HL-60 (cell line): ENCODE measurements around the gene MRPL39.

ENCODE experiments used
- DNase-seq, 2 experiments: peaks; one replicate each; pipeline ENCODE4 v3.0.0-alpha.2; 2010 to 2020; ENCODE audit warnings: low read depth in 1 of 2, low spot score in 1 of 2
- H3K27ac ChIP-seq: fragments of 250-450 bp; sonication (Bioruptor Pico); replicated peaks from 2 replicates; pipeline ENCODE4 v1.5.1; 2020; ENCODE audit warnings: mild to moderate bottlenecking, moderate library complexity
- H3K27me3 ChIP-seq: fragments of 250-450 bp; sonication (Bioruptor Pico); 2 replicates; pipeline ENCODE4 v1.5.1; 2021; ENCODE audit warnings: mild to moderate bottlenecking, moderate library complexity; ENCODE audit not compliant: insufficient read depth, poor library complexity, severe bottlenecking
- H3K4me3 ChIP-seq: replicated peaks from 2 replicates; pipeline ENCODE4 v1.5.1; 2011; ENCODE audit warnings: mild to moderate bottlenecking, control low read depth, low read length; ENCODE audit not compliant: insufficient read depth
- GABPA ChIP-seq: IDR thresholded peaks from 2 replicates; pipeline ENCODE4 v1.6.1; 2012; ENCODE audit warnings: low read depth
- POLR2AphosphoS5 ChIP-seq: IDR thresholded peaks from 2 replicates; pipeline ENCODE4 v1.6.1; 2012; ENCODE audit warnings: low read depth
- SPI1 ChIP-seq: IDR thresholded peaks from 2 replicates; pipeline ENCODE4 v1.6.1; 2012; ENCODE audit warnings: low read depth, mild to moderate bottlenecking, borderline replicate concordance
- TF ChIP-seq, protein P1 (sequence below): IDR thresholded peaks from one replicate; pipeline ENCODE4 v1.5.1; 2011; ENCODE audit warnings: low read length, control low read depth, inconsistent platforms; ENCODE audit not compliant: insufficient read depth
- TF ChIP-seq, protein P2 (sequence below): IDR thresholded peaks from 2 replicates; pipeline ENCODE4 v1.6.1; 2012; ENCODE audit warnings: low read depth; ENCODE audit not compliant: insufficient replicate concordance

MRPL39 gene

DNA sequence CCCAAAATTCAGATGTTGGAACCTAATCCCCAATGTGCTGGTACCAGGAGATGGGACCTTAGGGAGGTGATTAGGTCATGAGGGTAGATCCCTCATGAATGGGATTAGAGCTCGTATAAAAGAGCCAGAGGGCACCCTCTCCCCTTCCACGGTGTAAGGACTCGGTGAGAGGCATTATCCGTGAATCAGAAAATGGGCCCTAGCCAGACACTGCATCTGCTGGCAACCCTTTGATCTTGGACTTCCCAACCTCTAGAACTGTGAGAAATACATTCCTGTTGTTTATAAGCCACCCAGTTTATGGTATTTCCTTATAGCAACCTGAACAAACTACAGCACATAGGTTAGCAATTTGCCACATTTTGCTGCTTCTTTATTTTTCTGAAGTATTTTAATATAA is 17.2 kb upstream of the MRPL39 start:
- Histone ChIP-seq H3K4me3 (no peak overlapping the region), H3K27ac (no peak overlapping the region), H3K27me3 (no peaks in the 10 kb centered on the region)
- no peak for DNase-seq
- TF ChIP-seq, protein P1, sequence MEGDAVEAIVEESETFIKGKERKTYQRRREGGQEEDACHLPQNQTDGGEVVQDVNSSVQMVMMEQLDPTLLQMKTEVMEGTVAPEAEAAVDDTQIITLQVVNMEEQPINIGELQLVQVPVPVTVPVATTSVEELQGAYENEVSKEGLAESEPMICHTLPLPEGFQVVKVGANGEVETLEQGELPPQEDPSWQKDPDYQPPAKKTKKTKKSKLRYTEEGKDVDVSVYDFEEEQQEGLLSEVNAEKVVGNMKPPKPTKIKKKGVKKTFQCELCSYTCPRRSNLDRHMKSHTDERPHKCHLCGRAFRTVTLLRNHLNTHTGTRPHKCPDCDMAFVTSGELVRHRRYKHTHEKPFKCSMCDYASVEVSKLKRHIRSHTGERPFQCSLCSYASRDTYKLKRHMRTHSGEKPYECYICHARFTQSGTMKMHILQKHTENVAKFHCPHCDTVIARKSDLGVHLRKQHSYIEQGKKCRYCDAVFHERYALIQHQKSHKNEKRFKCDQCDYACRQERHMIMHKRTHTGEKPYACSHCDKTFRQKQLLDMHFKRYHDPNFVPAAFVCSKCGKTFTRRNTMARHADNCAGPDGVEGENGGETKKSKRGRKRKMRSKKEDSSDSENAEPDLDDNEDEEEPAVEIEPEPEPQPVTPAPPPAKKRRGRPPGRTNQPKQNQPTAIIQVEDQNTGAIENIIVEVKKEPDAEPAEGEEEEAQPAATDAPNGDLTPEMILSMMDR: no peak
- TF ChIP-seq SPI1 (no peak), POLR2AphosphoS5 (no peak), GABPA (no peak)
- TF ChIP-seq, protein P2, sequence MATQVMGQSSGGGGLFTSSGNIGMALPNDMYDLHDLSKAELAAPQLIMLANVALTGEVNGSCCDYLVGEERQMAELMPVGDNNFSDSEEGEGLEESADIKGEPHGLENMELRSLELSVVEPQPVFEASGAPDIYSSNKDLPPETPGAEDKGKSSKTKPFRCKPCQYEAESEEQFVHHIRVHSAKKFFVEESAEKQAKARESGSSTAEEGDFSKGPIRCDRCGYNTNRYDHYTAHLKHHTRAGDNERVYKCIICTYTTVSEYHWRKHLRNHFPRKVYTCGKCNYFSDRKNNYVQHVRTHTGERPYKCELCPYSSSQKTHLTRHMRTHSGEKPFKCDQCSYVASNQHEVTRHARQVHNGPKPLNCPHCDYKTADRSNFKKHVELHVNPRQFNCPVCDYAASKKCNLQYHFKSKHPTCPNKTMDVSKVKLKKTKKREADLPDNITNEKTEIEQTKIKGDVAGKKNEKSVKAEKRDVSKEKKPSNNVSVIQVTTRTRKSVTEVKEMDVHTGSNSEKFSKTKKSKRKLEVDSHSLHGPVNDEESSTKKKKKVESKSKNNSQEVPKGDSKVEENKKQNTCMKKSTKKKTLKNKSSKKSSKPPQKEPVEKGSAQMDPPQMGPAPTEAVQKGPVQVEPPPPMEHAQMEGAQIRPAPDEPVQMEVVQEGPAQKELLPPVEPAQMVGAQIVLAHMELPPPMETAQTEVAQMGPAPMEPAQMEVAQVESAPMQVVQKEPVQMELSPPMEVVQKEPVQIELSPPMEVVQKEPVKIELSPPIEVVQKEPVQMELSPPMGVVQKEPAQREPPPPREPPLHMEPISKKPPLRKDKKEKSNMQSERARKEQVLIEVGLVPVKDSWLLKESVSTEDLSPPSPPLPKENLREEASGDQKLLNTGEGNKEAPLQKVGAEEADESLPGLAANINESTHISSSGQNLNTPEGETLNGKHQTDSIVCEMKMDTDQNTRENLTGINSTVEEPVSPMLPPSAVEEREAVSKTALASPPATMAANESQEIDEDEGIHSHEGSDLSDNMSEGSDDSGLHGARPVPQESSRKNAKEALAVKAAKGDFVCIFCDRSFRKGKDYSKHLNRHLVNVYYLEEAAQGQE: no peak

DNA sequence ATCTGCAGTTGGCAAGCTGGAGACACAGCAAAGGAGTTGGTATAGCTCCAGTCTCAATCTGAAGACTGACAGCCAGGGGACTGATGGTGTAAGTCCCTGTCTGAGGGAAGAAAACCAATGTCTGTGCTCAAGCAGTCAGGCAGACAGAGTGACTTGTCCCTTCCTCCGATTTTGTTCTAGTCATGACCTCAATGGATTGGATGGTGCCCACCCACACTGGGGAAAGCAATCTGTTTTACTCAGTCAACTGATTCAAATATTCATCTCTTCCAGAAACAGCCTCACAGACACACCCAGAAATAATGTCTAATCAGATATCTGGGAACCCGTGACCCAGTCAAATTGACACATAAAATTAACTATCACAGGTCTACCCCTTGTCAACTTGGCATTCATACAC is 11.9 kb upstream of the MRPL39 start:
- no peaks in the 10 kb centered on the region for H3K27me3 ChIP-seq
- no peak for DNase-seq
- H3K4me3 ChIP-seq: no peak overlapping the region
- TF ChIP-seq POLR2AphosphoS5: no peak
- TF ChIP-seq, protein P1: no peak
- TF ChIP-seq, protein P2: no peak
- no peak for TF ChIP-seq GABPA
- no peak for TF ChIP-seq SPI1
- no peak overlapping the region for H3K27ac ChIP-seq

DNA sequence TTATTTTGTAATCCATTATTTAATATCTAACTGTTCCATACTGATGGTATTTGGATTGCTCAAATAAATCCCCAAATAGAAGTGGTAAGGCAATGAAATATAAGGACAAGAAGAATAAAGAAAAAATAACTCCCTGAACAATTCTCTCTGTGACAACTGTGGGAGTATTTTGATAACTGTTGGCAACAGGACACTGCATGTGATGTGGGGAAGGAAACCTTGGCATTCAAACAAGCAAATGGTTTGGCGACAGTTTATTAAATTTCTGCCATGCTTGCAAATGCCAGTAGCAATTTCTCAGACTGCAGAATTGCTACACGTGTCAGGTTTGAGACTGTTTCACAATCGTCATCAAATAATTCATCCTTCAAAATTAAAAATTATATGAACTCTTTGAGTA is 8.6 kb upstream of the MRPL39 start:
- Histone ChIP-seq H3K27me3 (no peaks in the 10 kb centered on the region), H3K4me3 (no peak overlapping the region), H3K27ac (no peak overlapping the region)
- DNase-seq: no peak
- TF ChIP-seq SPI1 (no peak), GABPA (no peak), POLR2AphosphoS5 (no peak)
- TF ChIP-seq, protein P1: no peak
- TF ChIP-seq, protein P2: no peak
